ENCODE data around the gene CHMP4A.
"Not testable (repeated sequence)": the region's sequence is repeated elsewhere in the genome, so short reads cannot be mapped to it uniquely, and the experiment has no call there.

CHMP4A gene

DNA sequence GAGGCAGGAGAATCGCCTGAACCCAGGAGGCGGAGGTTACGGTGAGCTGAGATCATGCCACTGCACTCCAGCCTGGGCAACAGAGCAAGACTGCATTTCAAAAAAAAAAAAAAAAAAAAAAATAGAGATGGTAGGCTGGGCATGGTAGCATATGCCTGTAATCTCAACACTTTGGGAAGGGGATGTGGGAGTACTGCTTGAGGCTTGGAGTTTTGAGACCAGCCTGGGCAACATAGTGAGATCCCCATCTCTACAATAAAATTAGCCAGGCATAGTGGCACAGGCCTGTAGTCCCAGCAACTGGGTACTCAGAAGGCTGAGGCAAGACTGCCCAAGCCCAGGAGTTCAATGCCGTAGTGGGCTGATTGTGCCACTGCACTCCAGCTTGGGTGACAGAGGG is 9.7 kb upstream of the CHMP4A start:
- not testable (repeated sequence) for DNase-seq

- no peak for DNase-seq
Measured at GRCh38 chr14:24219521-24219920, 6.2 kb upstream of the CHMP4A start.

DNA sequence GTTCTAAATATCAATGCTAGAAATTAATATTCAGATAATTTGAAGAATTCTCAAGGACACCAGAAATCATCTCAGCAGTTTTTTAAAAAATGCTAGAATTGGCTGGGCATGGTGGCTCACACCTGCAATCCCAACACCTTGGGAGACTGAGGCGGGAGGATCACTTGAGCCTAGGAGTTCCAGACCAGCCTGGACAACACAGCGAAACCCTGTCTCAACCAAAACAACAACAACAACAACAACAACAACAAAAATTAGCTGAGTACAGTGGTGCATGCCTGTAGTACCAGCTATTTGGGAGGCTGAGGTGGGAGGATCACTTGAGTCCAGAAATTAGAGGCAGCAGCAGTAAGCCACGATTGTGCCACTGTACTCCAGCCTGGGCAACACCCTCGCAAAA is 5.8 kb upstream of the CHMP4A start:
- no peak for DNase-seq

- not testable (repeated sequence) for DNase-seq
Measured at GRCh38 chr14:24216876-24217275, 3.6 kb upstream of the CHMP4A start.

GRCh38 chr14:24216345-24216699 is 3.0 kb upstream of the CHMP4A start:
- no peak for DNase-seq

GRCh38 chr14:24215495-24216344 is 2.4 kb upstream of the CHMP4A start, which contains the start of gene MDP1:
Gene MDP1, minus strand, starts transcription at chr14:24216066. Its CDS starts 111 bp downstream, at chr14:24215955.
- peak; percentile 88 for DNase-seq

- no peak for DNase-seq
Measured at GRCh38 chr14:24213866-24214662, 776 bp upstream of the CHMP4A start.

- DNase-seq = no peak
Measured at GRCh38 chr14:24211311-24211710, 2.0 kb downstream of the CHMP4A start.

DNA sequence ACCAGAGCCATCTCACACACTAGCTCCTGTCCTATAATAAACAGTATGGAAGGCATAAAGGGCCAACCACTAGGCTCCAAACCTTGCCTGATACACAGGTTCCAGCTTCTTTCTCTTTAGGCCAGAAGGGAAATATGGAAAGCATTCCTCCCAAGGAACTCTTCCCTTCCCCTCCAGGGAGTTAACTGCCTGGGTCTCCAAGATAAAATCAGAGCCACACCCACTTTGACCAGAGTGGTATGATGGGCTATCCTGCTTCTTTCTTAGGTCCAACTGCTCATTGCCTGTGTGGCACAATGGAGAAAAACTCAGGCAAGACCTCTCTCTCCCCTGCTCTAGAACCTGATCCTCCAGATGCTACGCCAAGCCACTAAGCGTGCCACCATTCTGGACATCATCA is 5.7 kb downstream of the CHMP4A start:
- no peak for DNase-seq

- no peak for DNase-seq
Measured at GRCh38 chr14:24207104-24207551, 6.2 kb downstream of the CHMP4A start.

DNA sequence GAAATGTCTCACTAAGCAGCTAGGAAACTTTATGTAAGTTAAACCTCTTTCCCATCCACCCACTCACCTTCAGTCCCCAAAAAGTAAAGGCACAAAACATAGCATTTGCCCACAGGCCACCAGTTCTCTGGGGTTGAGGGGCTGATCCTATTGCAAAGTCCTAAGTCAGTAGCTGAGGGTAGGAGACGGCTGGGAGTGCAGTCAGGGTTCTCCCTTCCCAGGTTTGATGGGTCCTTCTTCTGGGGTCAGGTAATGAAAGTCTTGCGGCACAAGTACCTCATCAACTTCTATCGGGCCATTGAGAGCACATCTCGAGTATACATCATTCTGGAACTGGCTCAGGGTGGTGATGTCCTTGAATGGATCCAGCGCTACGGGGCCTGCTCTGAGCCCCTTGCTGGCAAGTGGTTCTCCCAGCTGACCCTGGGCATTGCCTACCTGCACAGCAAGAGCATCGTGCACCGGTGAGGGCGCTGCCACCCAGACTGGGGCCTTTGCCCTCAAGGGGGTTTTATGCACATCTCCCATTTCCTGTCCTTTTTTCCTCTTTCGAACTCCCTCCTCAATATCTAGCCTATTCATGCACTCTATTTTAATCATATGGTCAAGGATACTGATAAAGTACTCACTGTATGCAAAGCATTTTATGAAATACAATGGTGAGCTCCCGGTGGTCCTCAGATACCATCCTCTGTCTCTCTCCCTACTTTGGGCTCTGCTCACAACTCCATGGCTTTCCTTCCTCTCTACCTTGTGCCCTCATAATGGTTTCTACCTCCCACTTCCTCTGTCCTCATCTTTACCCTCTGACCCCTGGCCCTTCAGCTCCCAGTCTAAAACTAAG is 6.8 kb downstream of the CHMP4A start:
- no peak for DNase-seq

DNA sequence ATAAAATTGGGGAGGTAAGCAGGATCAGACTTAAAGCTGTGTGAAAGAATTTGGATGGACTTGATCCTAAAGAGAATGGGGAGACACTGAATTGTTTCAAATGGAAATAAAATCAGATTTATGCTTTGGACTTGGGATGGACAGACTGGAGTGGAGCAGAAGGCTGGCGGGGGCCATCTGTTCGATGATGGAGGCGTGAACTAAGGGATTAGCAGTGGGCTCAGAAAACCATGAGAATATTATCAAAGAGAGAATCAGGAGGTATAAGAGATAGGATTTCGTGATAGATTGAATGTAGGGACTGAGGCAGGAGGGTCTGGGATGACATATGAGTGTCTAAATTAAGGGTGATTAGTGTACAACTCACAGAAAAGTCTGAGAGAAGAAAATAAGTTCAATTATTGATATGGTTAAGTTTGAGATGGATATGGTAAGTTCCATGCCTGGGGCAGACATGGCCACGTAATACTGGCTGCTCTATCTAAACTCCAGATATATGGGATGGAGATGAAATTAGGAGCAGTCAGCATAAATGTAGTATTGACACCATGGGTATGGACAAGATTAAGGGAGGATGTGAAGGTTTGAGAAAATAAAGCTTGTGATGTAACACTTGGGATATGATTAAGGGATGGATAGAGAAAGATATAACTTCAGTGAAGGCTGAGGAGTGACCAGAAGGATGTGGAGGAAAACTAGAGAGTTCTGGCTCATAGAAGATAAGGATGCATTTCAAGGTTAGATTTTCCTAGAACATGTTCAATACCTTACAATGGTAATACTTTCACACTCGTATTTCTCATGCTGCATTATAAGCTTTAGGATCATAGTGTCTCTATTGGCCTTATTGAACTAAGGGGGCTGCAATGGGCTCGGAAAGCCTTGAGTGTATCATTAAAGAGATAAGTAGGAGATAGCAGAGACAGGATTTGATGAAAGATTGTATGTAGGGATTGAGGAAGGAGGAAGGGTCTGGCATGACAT is 8.8 kb downstream of the CHMP4A start:
- DNase-seq = no peak

DNA sequence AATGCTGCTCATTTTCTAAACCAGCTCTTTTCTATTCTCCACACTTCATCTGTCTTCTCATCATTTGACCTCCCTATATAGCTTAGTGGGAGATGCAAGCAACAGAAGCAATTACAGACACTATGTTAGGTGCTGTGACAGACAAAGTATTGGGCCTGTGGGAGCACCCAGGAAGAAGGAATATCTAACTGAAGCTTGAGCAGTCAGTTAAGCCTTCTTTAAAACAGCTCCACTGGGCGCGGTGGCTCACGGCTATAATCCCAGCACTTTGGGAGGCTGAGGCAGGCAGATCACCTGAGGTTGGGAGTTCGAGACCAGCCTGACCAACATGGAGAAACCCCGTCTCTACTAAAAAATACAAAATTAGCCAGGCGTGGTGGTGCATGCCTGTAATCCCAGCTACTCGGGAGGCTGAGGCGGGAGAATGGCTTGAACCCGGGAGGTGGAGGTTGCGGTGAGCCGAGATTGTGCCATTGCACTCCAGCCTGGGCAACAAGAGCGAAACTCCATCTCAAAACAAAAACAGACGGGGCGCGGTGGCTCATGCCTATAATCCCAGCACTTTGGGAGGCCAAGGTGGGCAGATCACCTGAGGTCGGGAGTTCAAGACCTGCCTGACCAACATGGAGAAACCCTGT is 9.9 kb downstream of the CHMP4A start:
- not testable (repeated sequence) for DNase-seq

DNA sequence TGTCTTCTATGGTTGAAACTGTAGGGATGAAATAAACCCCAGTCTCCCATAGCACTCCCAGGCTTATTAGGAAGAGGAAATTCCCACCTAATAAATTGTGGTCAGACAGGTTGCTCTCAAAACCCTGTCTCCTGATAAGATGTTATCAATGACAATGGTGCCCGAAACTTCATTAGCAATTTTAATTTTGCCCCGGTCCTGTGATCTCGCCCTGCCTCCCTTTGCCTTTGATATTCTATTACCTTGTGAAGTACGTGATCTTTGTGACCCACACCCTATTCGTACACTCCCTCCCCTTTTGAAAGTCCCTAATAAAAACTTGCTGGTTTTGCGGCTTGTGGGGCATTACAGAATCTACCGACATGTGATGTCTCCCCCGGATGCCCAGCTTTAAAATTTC is 10.8 kb downstream of the CHMP4A start:
- DNase-seq = not testable (repeated sequence)

DNA sequence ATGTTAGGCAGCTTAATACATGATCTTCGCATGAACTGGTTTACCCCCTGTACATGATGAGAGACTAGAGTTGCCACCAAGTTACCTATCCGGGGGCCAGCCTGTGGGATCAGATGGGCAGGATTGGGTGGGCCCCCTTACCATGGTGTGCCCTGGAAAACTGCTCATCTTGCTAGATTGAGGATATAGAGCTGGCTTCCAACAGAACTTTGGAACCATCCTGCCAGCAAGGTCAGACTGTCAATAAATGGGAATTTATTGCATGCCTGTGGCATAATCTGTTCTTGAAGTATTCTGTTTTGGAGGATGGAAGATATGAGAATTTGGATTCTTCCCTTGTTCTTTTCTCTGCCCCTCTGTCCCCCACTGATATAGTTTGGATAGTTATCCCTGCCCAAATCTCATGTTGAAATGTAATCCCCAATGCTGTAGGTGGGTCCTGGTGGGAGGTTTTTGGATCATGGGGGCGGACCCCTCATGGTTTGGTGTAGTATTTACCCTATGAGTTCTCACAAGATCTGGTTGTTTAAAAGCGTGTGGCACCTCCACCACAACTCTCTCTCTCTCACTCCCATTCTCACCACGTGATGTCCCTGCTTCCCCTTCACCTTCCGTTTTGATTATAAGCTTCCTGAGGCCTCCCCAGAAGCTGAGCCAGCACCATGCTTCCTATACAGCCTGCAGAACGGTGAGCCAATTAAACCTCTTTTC is 14.3 kb downstream of the CHMP4A start:
- DNase-seq = no peak

DNA sequence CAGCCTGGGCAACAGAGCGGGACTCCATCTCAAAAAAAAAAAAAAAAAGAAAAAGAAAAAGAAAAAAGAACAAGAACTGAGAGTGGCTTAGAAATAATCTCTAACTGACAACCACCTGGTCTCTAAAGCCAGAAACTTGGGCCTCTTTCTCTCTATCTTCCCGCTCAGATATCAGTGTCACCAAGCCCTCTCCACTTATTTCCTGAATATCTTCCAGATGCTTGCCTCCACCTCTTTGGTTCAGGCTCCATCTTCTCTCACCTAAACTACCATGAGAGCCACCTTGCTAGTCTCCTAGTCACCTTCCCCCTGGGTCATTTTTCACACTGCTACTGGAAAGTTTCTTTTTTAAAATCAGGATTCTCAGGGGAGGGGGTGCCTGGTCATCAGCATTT is 16.2 kb downstream of the CHMP4A start:
- no peak for DNase-seq

DNA sequence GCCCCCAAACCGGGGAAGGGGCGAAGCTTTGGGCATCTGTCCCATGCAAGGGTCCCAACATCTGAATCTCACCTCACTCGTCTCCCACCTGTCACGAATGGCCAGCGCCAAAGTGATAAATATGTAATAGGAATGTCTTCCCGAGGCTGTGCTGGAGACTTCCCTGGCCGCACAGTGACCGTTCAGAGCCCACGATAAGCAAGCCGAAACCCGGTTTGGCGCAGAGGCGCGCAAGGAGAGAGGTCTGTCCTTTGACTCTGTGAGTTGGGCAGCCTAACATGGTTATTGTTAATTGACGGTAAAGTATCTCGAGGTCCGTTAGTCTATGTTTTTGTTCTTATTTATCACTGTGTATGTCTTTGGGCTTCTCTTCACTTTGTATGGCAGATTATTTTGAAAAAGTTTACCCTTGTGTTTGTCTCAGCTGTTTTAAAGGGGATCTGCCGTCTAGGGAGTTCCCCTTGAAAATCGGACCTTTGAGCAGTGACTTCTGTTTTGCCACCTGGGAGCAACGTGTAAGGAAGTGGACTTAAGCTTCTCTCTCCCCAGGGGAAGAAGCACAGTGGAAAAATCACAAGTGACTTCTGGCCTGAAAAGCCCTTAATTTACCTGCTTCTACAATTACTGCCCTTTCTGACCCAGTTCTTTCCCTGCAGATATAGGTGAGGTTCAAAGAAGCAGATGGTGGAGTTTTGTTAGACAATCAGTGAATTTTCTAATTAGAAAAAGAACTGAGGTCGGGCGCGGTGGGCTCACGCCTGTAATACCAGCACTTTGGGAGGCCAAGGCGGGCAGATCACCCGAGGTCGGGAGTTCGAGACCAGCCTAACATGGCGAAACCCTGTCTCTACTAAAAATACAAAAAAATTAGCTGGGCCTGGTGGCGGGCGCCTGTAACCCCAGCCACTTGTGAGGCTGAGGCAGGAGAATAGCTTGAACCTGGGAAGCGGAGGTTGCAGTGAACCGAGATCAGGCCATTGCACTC is 16.9 kb downstream of the CHMP4A start:
- peak; percentile 29 for DNase-seq

DNA sequence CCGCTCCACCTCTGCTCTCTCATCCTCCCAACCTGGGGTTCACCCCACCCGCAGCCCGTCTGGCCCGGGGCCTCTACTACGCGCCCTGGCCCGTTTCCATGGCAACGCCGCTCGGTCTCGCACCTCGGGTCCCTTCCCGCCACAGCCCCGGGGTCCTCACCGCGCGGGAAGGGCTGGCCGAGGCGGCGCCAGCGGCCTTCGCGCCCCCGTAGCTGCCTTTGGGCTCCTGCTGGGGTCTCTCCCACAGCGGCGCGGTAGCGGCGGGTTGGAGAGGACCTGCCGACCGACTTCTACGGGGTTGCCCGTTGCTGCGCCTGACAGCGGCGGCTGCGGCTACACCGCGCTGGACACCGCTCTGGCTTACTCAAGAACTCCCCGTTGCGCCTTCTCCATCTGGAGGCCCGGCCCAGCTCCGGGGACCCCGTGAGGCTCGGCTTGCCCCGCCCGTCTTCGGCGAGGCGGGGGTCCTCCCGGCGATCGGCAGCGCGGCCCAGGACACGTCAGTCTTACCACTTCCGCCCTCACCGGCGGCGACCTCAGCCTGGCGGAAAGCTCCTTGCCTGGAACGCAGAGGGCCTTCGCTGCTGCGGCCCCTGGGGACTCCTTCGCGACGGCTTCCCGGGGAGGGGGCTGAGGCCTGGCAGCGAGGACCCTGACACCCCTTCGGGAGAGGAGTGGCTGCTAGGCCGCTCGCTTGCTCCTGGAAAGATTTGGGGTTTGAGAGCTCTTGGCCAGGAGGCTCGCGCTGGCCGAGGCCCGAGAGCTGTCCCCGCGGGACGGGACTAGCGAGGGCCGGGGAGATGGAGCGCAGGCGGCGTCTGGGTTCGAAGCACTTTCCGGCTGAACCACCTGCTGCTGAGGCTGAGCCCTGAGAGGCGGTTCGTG is 17.9 kb downstream of the CHMP4A start, which contains the start of gene TM9SF1:
Gene TM9SF1 (minus strand): TSS at position 256 of the 885 bp plus-strand sequence. CDS start 422 bp downstream, outside the sequence.
- peak; percentile 37 for DNase-seq

All from SHP77 treated with DMSO at 0.1 percent for 48 hours (cell line).